ENCODE data around the gene MDC1. TPM values are rescaled to one million over a fixed set of nuclear protein-coding genes. Genes with fewer than 3 reads are reported as not detected.

The MDC1 gene
- total and polyA plus RNA-seq, 2 of the 13 experiments (the other 11 are each of a cell fraction or from before 2014, with no cell fraction given), result 8.4 to 14.0 TPM

- TF ChIP-seq KDM2A (CRISPR knock-in tag; IDR thresholded peaks at IDR 0.05; ENCODE audit: borderline replicate concordance, low read depth) (peak; percentile 54; the same call in 1 of the 2 replicates), ZBTB43 (CRISPR knock-in tag; conservative IDR thresholded peaks at IDR 0.05) (peak; percentile 66; the same call in 1 of the 2 replicates), ZNF512 (CRISPR knock-in tag; IDR thresholded peaks at IDR 0.05) (no peak), SIX1 (CRISPR knock-in tag; IDR thresholded peaks at IDR 0.05; ENCODE audit: borderline replicate concordance) (no peak; the same call in 1 of the 2 replicates), RORA (CRISPR knock-in tag; IDR thresholded peaks at IDR 0.05) (peak; percentile 66; the same call in 1 of the 2 replicates), GATA4 (IDR thresholded peaks at IDR 0.05; ENCODE audit: borderline replicate concordance, low read depth) (peak; percentile 64; the same call in 1 of the 2 replicates), MLLT10 (CRISPR knock-in tag; IDR thresholded peaks at IDR 0.05) (peak; percentile 83; the same call in 1 of the 2 replicates), YY1 (IDR thresholded peaks at IDR 0.05; ENCODE audit: insufficient read depth, insufficient replicate concordance, low read depth, low read length) (peak; percentile 78), SOX5 (CRISPR knock-in tag; IDR thresholded peaks at IDR 0.05; ENCODE audit: borderline replicate concordance) (peak; percentile 82), ZNF709 (CRISPR knock-in tag; IDR thresholded peaks at IDR 0.05) (peak; percentile 57; the same call in 1 of the 2 replicates), ZIK1 (CRISPR knock-in tag; IDR thresholded peaks at IDR 0.05; ENCODE audit: borderline replicate concordance, low read depth) (peak; percentile 17; the same call in 1 of the 2 replicates), E2F1 (CRISPR knock-in tag; IDR thresholded peaks at IDR 0.05) (peak; percentile 98), ZNF615 (CRISPR knock-in tag; IDR thresholded peaks at IDR 0.05; ENCODE audit: borderline replicate concordance) (no peak), HDAC6 (IDR thresholded peaks at IDR 0.05; ENCODE audit: low read depth, low read length) (peak; percentile 92), SOX6 (IDR thresholded peaks at IDR 0.05) (no peak), SOX6 (CRISPR knock-in tag; IDR thresholded peaks at IDR 0.05) (peak; percentile 89), REPIN1 (CRISPR knock-in tag; IDR thresholded peaks at IDR 0.05; ENCODE audit: borderline replicate concordance, low read depth) (peak; percentile 75; the same call in 1 of the 2 replicates), CCAR2 (optimal IDR thresholded peaks at IDR 0.05; ENCODE audit: low read depth, low read length) (no peak), ZNF501 (CRISPR knock-in tag; IDR thresholded peaks at IDR 0.05) (peak; percentile 71), TAF1 (CRISPR knock-in tag; IDR thresholded peaks at IDR 0.05) (peak; percentile 97), FOXO4 (CRISPR knock-in tag; conservative IDR thresholded peaks at IDR 0.05) (peak; percentile 72; the same call in 1 of the 2 replicates), JUN (CRISPR knock-in tag; IDR thresholded peaks at IDR 0.05) (no peak), HOXD1 (CRISPR knock-in tag; IDR thresholded peaks at IDR 0.05) (0 out of 2 replicates have a peak, but pooled peaks have one; percentile 67), ZSCAN9 (CRISPR knock-in tag; IDR thresholded peaks at IDR 0.05; ENCODE audit: borderline replicate concordance) (peak; percentile 82; the same call in 1 of the 2 replicates)
Observed at GRCh38 chr6:30719791-30720737, 3.0 kb upstream of the MDC1 start, which contains the start of gene TUBB (continued).

Data from HepG2 (cell line).